HG02759 (cell line): ENCODE results near the gene MOCS3.
"Not testable (repeated sequence)": the region's sequence is repeated elsewhere in the genome, so short reads cannot be mapped to it uniquely, and the experiment has no call there.

ENCODE experiments used
- ATAC-seq: cut with Tn5 transposase; IDR thresholded peaks from one replicate; pipeline ENCODE4 v1.9.1; 2021; ENCODE audit warnings: mild to moderate bottlenecking, moderate library complexity; ENCODE audit not compliant: unreplicated experiment

MOCS3 gene

GRCh38 chr20:50931306-50932015 lies 27.2 kb upstream of the MOCS3 start, which contains the start of gene ADNP:
TSS of gene ADNP (minus strand) at chr20:50931437. CDS start at chr20:50903996, 27,441 bp downstream.
- peak; percentile 68 for ATAC-seq

- no peak for ATAC-seq
Observed at GRCh38 chr20:50932016-50932485, 26.6 kb upstream of the MOCS3 start.

GRCh38 chr20:50932691-50933280 lies 25.8 kb upstream of the MOCS3 start:
- no peak for ATAC-seq

- ATAC-seq: no peak
Observed at GRCh38 chr20:50933589-50933988, 25.0 kb upstream of the MOCS3 start.

GRCh38 chr20:50943069-50943468 lies 15.5 kb upstream of the MOCS3 start:
- no peak for ATAC-seq

- ATAC-seq: no peak
Observed at GRCh38 chr20:50948132-50948785, 10.4 kb upstream of the MOCS3 start.

- ATAC-seq: no peak
Observed at GRCh38 chr20:50953196-50953595, 5.4 kb upstream of the MOCS3 start.

GRCh38 chr20:50953821-50954220 lies 4.8 kb upstream of the MOCS3 start:
- no peak for ATAC-seq

- ATAC-seq: no peak
Observed at GRCh38 chr20:50957276-50957675, 1.3 kb upstream of the MOCS3 start.

- ATAC-seq: peak; percentile 70
Observed at GRCh38 chr20:50957798-50958614, 612 bp upstream of the MOCS3 start, which contains the start of gene DPM1. TSS of gene DPM1 (minus strand) at chr20:50958532. CDS start at chr20:50958523, 9 bp downstream.

GRCh38 chr20:50959543-50960126 lies 1.0 kb downstream of the MOCS3 start:
- ATAC-seq: no peak

GRCh38 chr20:50967586-50967985 lies 9.0 kb downstream of the MOCS3 start:
- no peak for ATAC-seq

- ATAC-seq: no peak
Observed at GRCh38 chr20:50968289-50968688, 9.7 kb downstream of the MOCS3 start.

GRCh38 chr20:50969435-50969834 lies 10.8 kb downstream of the MOCS3 start:
- ATAC-seq: no peak

- ATAC-seq: no peak
Observed at GRCh38 chr20:50969912-50970311, 11.3 kb downstream of the MOCS3 start.

GRCh38 chr20:50975701-50976330 lies 17.2 kb downstream of the MOCS3 start:
- no peak for ATAC-seq

- no peak for ATAC-seq
Observed at GRCh38 chr20:50977066-50978021, 18.7 kb downstream of the MOCS3 start.

GRCh38 chr20:50978533-50978932 lies 19.9 kb downstream of the MOCS3 start:
- not testable (repeated sequence) for ATAC-seq

GRCh38 chr20:50980071-50980681 lies 21.6 kb downstream of the MOCS3 start:
- ATAC-seq: no peak
